DND-41 (cell line): Measurements from ENCODE around the gene DFFB.

Experiments
- ATAC-seq: fragments of 200-7000 bp; cut with Tn5 transposase; 3 replicates; pipeline ENCODE4 v1.9.1; 2021; ENCODE audit warnings: low read depth; ENCODE audit not compliant: insufficient read depth
- DNase-seq: peaks from one replicate; pipeline ENCODE4 v3.0.0-alpha.2; 2020
- H2AFZ ChIP-seq: 2 replicates; pipeline ENCODE4 v1.6.0; 2012; ENCODE audit warnings: low read depth, low read length
- H3K27ac ChIP-seq: 2 replicates; pipeline ENCODE4 v1.5.1; 2012; ENCODE audit warnings: low read length, inconsistent platforms
- H3K27me3 ChIP-seq: fragments of 200-600 bp; sonication (generic); 2 replicates; pipeline ENCODE4 v1.6.0; 2012; ENCODE audit warnings: low read length, mild to moderate bottlenecking, inconsistent platforms; ENCODE audit not compliant: insufficient read depth, poor library complexity
- H3K36me3 ChIP-seq: 2 replicates; pipeline ENCODE4 v1.5.1; 2012; ENCODE audit warnings: low read length, inconsistent platforms; ENCODE audit not compliant: insufficient read depth
- H3K4me1 ChIP-seq: 2 replicates; pipeline ENCODE4 v1.5.1; 2012; ENCODE audit warnings: mild to moderate bottlenecking, low read length; ENCODE audit not compliant: insufficient read depth
- H3K4me2 ChIP-seq: 2 replicates; pipeline ENCODE4 v1.6.0; 2012; ENCODE audit warnings: mild to moderate bottlenecking, moderate library complexity, low read length, inconsistent platforms; ENCODE audit not compliant: insufficient read depth
- H3K4me3 ChIP-seq, 2 experiments: fragments of 200-600 bp in 1 of 2; shearing (Covaris generic) in 1 of 2; 2 replicates each; pipeline ENCODE4 v1.5.1; 2012 to 2016; ENCODE audit warnings: inconsistent platforms in 2 of 2, low read length in 2 of 2, mild to moderate bottlenecking in 2 of 2, low read depth in 1 of 2, moderate library complexity in 1 of 2
- H3K79me2 ChIP-seq: 2 replicates; pipeline ENCODE4 v1.6.0; 2012; ENCODE audit warnings: low read length, inconsistent platforms; ENCODE audit not compliant: insufficient read depth
- H3K9ac ChIP-seq: 2 replicates; pipeline ENCODE4 v1.6.0; 2012; ENCODE audit warnings: low read depth, mild to moderate bottlenecking, inconsistent platforms, low read length, moderate library complexity
- H3K9me3 ChIP-seq: 2 replicates; pipeline ENCODE4 v1.5.1; 2012; ENCODE audit warnings: low read length, moderate library complexity, mild to moderate bottlenecking, inconsistent platforms; ENCODE audit not compliant: insufficient read depth, severe bottlenecking
- H4K20me1 ChIP-seq: 2 replicates; pipeline ENCODE4 v1.6.0; 2012; ENCODE audit warnings: low read length; ENCODE audit not compliant: insufficient read depth
- CTCF ChIP-seq: IDR thresholded peaks from 2 replicates; pipeline ENCODE4 v1.5.1; 2012; ENCODE audit warnings: borderline replicate concordance, low read length, moderate library complexity, mild to moderate bottlenecking; ENCODE audit not compliant: poor library complexity, severe bottlenecking; ENCODE audit errors: extremely low read depth
- EZH2 ChIP-seq: IDR thresholded peaks from 3 replicates; pipeline ENCODE4 v1.6.1; 2012; ENCODE audit warnings: borderline replicate concordance, low read depth, mild to moderate bottlenecking, moderate library complexity, low read length, inconsistent platforms; ENCODE audit not compliant: severe bottlenecking

DFFB gene

GRCh38 chr1:3896396-3897000 lies 39.2 kb downstream of the DFFB start:
- no peak overlapping the region for H3K4me3 ChIP-seq
- peaks cover 33% of the 10 kb centered on the region for H3K4me1 ChIP-seq
- no peak overlapping the region for H3K9ac ChIP-seq
- H3K9me3 ChIP-seq = peaks cover 5% of the 10 kb centered on the region
- H3K36me3 ChIP-seq = peaks cover 44% of the 10 kb centered on the region
- peaks cover 74% of the 10 kb centered on the region for H3K79me2 ChIP-seq
- no peak for TF ChIP-seq CTCF
- no peak for TF ChIP-seq EZH2
- H3K4me2 ChIP-seq = no peak overlapping the region
- no peak overlapping the region for H3K27ac ChIP-seq
- H4K20me1 ChIP-seq = peaks cover 42% of the 10 kb centered on the region
- DNase-seq = no peak
- no peak overlapping the region for H2AFZ ChIP-seq
- no peaks in the 10 kb centered on the region for H3K27me3 ChIP-seq
- no peak for ATAC-seq

- ATAC-seq (no peak), DNase-seq (no peak)
- no peak overlapping the region for H2AFZ ChIP-seq
- H3K9ac ChIP-seq = no peak overlapping the region
- H3K27ac ChIP-seq = no peak overlapping the region
- H3K4me3 ChIP-seq = peak overlapping the region in 1 of 2 experiments; percentile 96; a peak in 1 of 4 replicates
- peak overlapping the region; percentile 100; the same call in 1 of the 2 replicates for H3K4me2 ChIP-seq
- H3K36me3 ChIP-seq = peaks cover 32% of the 10 kb centered on the region
- H3K79me2 ChIP-seq = peaks cover 65% of the 10 kb centered on the region
- no peaks in the 10 kb centered on the region for H3K27me3 ChIP-seq
- H3K9me3 ChIP-seq = peaks cover 5% of the 10 kb centered on the region
- H3K4me1 ChIP-seq = peaks cover 52% of the 10 kb centered on the region
- H4K20me1 ChIP-seq = peaks cover 32% of the 10 kb centered on the region
- TF ChIP-seq CTCF = no peak
- TF ChIP-seq EZH2 = no peak
These were observed 41.1 kb downstream of the DFFB start for GRCh38 chr1:3898475-3898735.

- Histone ChIP-seq H3K4me2 (peak overlapping the region; percentile 100), H3K9me3 (peaks cover 5% of the 10 kb centered on the region), H3K27ac (peak overlapping the region; percentile 98), H3K4me1 (peaks cover 60% of the 10 kb centered on the region), H4K20me1 (peaks cover 29% of the 10 kb centered on the region), H3K79me2 (peaks cover 57% of the 10 kb centered on the region), H3K9ac (peak overlapping the region; percentile 94), H3K36me3 (peaks cover 29% of the 10 kb centered on the region), H2AFZ (no peak overlapping the region), H3K4me3 (peak overlapping the region; percentile 88 to 96), H3K27me3 (no peaks in the 10 kb centered on the region)
- ATAC-seq = no peak
- no peak for TF ChIP-seq EZH2
- TF ChIP-seq CTCF = no peak
- no peak for DNase-seq
These were observed 41.9 kb downstream of the DFFB start for GRCh38 chr1:3898994-3899753.
